ENCODE data around the gene NUDT4B.
"Not testable (repeated sequence)": the region's sequence is repeated elsewhere in the genome, so short reads cannot be mapped to it uniquely, and the experiment has no call there.

Gene NUDT4B

DNA sequence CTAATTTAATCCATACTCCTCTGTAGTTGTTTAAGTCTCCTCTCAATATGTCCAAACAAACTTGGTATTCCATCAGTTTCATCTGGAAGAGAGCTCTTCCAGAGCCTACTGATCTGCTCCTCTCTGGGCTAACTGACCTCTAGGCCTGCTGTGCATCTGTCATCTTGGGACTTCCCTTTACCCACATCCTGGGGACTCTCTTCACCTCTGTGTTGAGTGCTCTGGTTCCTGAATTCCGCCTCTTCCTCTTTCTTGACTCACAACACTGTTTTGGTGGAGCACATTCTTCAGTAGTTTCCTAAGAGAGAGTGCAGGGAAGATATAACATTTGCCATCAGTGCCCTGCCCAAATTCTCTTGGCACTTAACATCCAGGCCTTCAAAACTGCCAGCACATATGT is 13.0 kb upstream of the NUDT4B start:
- H3K9me3 ChIP-seq (ENCODE audit: control insufficient read depth, low read length); H3K27me3 ChIP-seq (ENCODE audit: control insufficient read depth, insufficient read depth, low read length, poor library complexity, severe bottlenecking); H3K36me3 ChIP-seq (ENCODE audit: control insufficient read depth, insufficient read depth, low read length); H3K27ac ChIP-seq (ENCODE audit: insufficient read depth, low read depth, low read length, poor library complexity, severe bottlenecking); H3K4me3 ChIP-seq (ENCODE audit: insufficient read depth, low read depth, low read length); H3K4me1 ChIP-seq (ENCODE audit: control insufficient read depth, insufficient read depth, low read length): not testable (repeated sequence)
- WGBS, 2 experiments, result no CpG with 5 or more reads among the region's 1 CpG

DNA sequence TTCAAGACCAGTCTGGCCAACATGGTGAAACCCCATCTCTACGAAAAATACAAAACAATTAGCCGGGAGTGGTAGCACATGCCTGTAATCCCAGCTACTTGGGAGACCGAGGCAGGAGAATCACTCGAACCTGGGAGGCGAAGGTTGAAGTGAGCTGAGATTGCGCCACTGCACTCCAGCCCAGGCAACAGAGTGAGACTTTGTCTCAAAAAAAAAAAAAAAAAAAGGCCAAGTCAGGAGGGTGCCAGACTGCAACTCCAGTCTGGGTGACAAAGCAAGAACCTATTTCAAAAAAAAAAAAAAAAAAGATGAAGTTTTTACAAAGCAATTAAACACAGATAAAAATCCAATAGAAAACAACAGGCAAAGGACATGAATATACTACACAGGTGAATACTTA is 9.9 kb upstream of the NUDT4B start:
- no CpG with 5 or more reads among the region's 6 CpGs for WGBS, 2 experiments

DNA sequence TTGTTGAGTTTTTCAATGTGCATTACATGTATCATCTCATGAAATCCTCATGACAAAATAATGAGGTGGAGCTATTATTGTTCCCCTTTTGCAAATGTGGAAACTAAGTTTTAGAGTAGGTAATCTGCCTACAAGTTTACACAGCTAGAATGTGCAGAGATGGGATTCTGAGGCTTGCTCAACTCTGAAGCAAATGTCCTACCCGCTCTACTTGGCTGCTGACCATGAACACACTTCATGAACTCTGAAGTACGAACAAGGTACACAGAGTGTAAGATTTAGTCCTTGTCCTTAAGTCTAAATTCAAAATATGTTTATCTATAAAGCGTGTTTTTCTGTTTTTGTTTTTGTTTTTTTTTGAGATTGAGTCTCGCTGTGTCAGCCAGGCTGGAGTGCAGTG is 5.4 kb upstream of the NUDT4B start:
- H3K27me3 ChIP-seq (ENCODE audit: control insufficient read depth, insufficient read depth, low read length, poor library complexity, severe bottlenecking); H3K4me3 ChIP-seq (ENCODE audit: insufficient read depth, low read depth, low read length); H3K27ac ChIP-seq (ENCODE audit: insufficient read depth, low read depth, low read length, poor library complexity, severe bottlenecking); H3K36me3 ChIP-seq (ENCODE audit: control insufficient read depth, insufficient read depth, low read length); H3K9me3 ChIP-seq (ENCODE audit: control insufficient read depth, low read length); H3K4me1 ChIP-seq (ENCODE audit: control insufficient read depth, insufficient read depth, low read length): not testable (repeated sequence)
- no CpG with 5 or more reads among the region's 4 CpGs for WGBS, 2 experiments

More for the DNA sequence above, 9.9 kb upstream of the NUDT4B start:
- not testable (repeated sequence) for H3K27ac ChIP-seq (ENCODE audit: insufficient read depth, low read depth, low read length, poor library complexity, severe bottlenecking); H3K4me3 ChIP-seq (ENCODE audit: insufficient read depth, low read depth, low read length); H3K4me1 ChIP-seq (ENCODE audit: control insufficient read depth, insufficient read depth, low read length); H3K36me3 ChIP-seq (ENCODE audit: control insufficient read depth, insufficient read depth, low read length); H3K9me3 ChIP-seq (ENCODE audit: control insufficient read depth, low read length); H3K27me3 ChIP-seq (ENCODE audit: control insufficient read depth, insufficient read depth, low read length, poor library complexity, severe bottlenecking)

DNA sequence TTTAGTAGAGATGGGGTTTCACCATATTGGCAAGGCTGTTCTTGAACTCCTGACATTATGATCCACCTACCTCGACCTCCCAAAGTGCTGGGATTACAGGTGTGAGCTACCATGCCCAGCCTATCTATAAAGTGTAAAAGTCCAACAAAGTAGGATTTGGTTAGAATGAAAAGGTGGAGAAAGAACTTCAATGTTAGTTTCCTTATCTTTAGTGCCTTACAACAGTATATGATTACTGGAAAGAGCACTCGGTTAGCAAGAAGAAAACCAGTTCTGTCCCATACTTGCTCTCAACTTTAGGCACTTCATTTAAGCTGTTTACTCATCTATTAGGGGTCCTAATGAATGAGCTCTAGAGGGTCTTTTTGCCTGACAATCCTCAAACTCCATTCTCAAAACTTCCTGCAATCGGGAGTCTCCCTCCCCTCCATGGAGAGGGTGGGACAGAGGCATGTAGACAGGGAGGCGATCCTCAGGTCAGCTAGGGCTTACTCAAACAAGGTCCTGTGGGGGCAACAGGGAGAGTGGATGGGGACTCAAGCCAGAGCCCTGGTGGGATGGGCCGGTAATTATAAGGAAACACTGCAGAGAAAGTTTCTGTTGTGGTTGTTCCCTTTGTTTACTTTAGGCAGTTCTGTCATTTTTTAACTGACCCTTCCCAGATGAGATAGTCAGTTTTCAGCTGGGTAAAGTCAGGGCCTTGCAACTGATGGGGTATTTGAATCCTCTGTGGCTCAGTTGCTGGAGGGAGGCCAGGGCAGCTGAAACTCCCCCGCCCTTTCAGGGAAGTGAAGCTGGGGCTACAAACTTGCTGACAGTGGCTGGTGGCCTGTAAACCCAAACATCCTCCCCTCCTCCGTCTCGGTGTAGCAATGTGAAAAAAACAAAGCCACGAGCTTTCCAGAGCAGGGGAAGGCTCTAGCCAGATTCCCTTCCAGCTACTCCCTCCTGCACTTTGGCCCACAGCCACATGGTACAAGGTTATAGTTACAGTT is 4.6 kb upstream of the NUDT4B start:
- not testable (repeated sequence) for H3K4me3 ChIP-seq (ENCODE audit: insufficient read depth, low read depth, low read length); H3K27ac ChIP-seq (ENCODE audit: insufficient read depth, low read depth, low read length, poor library complexity, severe bottlenecking); H3K27me3 ChIP-seq (ENCODE audit: control insufficient read depth, insufficient read depth, low read length, poor library complexity, severe bottlenecking); H3K4me1 ChIP-seq (ENCODE audit: control insufficient read depth, insufficient read depth, low read length); H3K36me3 ChIP-seq (ENCODE audit: control insufficient read depth, insufficient read depth, low read length); H3K9me3 ChIP-seq (ENCODE audit: control insufficient read depth, low read length)
- no CpG with 5 or more reads among the region's 9 CpGs for WGBS, 2 experiments

- H3K27ac ChIP-seq (ENCODE audit: insufficient read depth, low read depth, low read length, poor library complexity, severe bottlenecking); H3K4me1 ChIP-seq (ENCODE audit: control insufficient read depth, insufficient read depth, low read length); H3K27me3 ChIP-seq (ENCODE audit: control insufficient read depth, insufficient read depth, low read length, poor library complexity, severe bottlenecking); H3K36me3 ChIP-seq (ENCODE audit: control insufficient read depth, insufficient read depth, low read length); H3K9me3 ChIP-seq (ENCODE audit: control insufficient read depth, low read length); H3K4me3 ChIP-seq (ENCODE audit: insufficient read depth, low read depth, low read length): not testable (repeated sequence)
- no CpG with 5 or more reads among the region's 5 CpGs for WGBS, 2 experiments
These were observed 734 bp downstream of the NUDT4B start for GRCh38 chr1:148749335-148749681.

DNA sequence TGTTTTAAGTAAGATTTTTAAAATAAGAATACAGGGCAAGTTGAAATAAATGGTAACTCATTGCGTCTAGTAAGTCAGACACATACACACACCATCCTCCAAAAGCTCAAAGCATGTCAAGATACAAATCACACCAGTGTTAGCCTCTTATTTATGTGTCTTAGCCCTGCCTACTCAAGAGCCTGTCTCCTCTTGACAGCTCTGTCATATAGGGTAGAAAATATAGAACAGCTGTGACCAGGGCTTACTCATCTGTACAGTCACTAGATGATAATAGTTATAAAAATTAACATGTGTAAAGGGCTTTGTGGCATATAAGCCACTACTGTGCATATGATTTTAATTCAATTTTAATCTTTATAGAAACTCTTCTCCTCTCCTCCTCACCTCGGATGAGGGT is 7.7 kb downstream of the NUDT4B start:
- not testable (repeated sequence) for H3K4me1 ChIP-seq (ENCODE audit: control insufficient read depth, insufficient read depth, low read length); H3K36me3 ChIP-seq (ENCODE audit: control insufficient read depth, insufficient read depth, low read length); H3K27me3 ChIP-seq (ENCODE audit: control insufficient read depth, insufficient read depth, low read length, poor library complexity, severe bottlenecking); H3K27ac ChIP-seq (ENCODE audit: insufficient read depth, low read depth, low read length, poor library complexity, severe bottlenecking); H3K9me3 ChIP-seq (ENCODE audit: control insufficient read depth, low read length); H3K4me3 ChIP-seq (ENCODE audit: insufficient read depth, low read depth, low read length)
- WGBS, 2 experiments, result no CpG with 5 or more reads among the region's 2 CpGs

GRCh38 chr1:148757446-148757845 is 8.9 kb downstream of the NUDT4B start:
- not testable (repeated sequence) for H3K4me3 ChIP-seq (ENCODE audit: insufficient read depth, low read depth, low read length); H3K27me3 ChIP-seq (ENCODE audit: control insufficient read depth, insufficient read depth, low read length, poor library complexity, severe bottlenecking); H3K4me1 ChIP-seq (ENCODE audit: control insufficient read depth, insufficient read depth, low read length); H3K9me3 ChIP-seq (ENCODE audit: control insufficient read depth, low read length); H3K36me3 ChIP-seq (ENCODE audit: control insufficient read depth, insufficient read depth, low read length); H3K27ac ChIP-seq (ENCODE audit: insufficient read depth, low read depth, low read length, poor library complexity, severe bottlenecking)

DNA sequence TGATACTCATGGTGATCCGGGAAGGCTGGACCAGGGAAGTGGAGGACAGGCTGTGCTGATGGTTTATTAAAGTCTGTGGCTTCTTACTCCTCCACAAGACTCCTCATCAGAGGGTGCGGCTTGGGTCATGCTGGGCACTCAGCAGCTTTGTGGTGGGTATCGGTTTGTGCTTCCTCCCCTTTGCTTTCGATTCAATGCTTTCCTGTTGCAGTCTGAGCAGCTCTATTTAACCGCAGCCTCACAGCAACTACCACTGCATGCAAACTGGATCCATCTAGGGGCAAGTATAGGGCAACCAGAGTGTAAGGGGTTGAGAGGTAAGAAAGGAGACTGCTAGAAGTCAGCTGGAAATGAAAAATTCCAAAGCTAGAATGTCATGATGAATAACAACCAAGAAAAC is 9.8 kb downstream of the NUDT4B start:
- WGBS, 2 experiments, result no CpG with 5 or more reads among the region's 5 CpGs
- not testable (repeated sequence) for H3K4me1 ChIP-seq (ENCODE audit: control insufficient read depth, insufficient read depth, low read length); H3K27ac ChIP-seq (ENCODE audit: insufficient read depth, low read depth, low read length, poor library complexity, severe bottlenecking); H3K4me3 ChIP-seq (ENCODE audit: insufficient read depth, low read depth, low read length); H3K36me3 ChIP-seq (ENCODE audit: control insufficient read depth, insufficient read depth, low read length); H3K9me3 ChIP-seq (ENCODE audit: control insufficient read depth, low read length); H3K27me3 ChIP-seq (ENCODE audit: control insufficient read depth, insufficient read depth, low read length, poor library complexity, severe bottlenecking)

DNA sequence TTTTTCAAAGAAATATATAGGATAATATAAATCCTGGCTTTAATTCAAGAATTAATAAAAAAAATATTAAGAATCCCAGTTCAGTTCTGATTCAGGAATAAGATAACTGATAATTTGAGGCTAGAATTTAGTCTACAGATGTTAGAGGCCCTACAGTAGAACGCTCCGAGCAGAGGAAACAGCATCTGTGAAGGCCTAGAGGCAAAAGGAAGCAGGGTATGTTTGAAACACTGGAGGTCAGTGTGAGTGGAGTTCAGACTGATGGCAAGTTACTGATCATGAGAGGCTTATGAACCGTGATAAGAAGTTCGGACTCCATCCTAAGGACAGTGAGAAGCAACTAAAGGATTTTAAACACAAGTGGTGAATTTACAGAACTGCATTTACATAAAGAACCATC is 10.4 kb downstream of the NUDT4B start:
- H3K36me3 ChIP-seq (ENCODE audit: control insufficient read depth, insufficient read depth, low read length); H3K4me3 ChIP-seq (ENCODE audit: insufficient read depth, low read depth, low read length); H3K27me3 ChIP-seq (ENCODE audit: control insufficient read depth, insufficient read depth, low read length, poor library complexity, severe bottlenecking); H3K9me3 ChIP-seq (ENCODE audit: control insufficient read depth, low read length); H3K27ac ChIP-seq (ENCODE audit: insufficient read depth, low read depth, low read length, poor library complexity, severe bottlenecking); H3K4me1 ChIP-seq (ENCODE audit: control insufficient read depth, insufficient read depth, low read length): not testable (repeated sequence)
- WGBS, 2 experiments, result no CpG with 5 or more reads among the region's 4 CpGs

- H3K4me3 ChIP-seq (ENCODE audit: insufficient read depth, low read depth, low read length); H3K27ac ChIP-seq (ENCODE audit: insufficient read depth, low read depth, low read length, poor library complexity, severe bottlenecking); H3K36me3 ChIP-seq (ENCODE audit: control insufficient read depth, insufficient read depth, low read length); H3K9me3 ChIP-seq (ENCODE audit: control insufficient read depth, low read length); H3K4me1 ChIP-seq (ENCODE audit: control insufficient read depth, insufficient read depth, low read length); H3K27me3 ChIP-seq (ENCODE audit: control insufficient read depth, insufficient read depth, low read length, poor library complexity, severe bottlenecking): not testable (repeated sequence)
- WGBS, 2 experiments, result 85 to 97% methylated on average over 2 of the region's 2 CpGs
These were observed 11.2 kb downstream of the NUDT4B start for GRCh38 chr1:148759749-148760148.

DNA sequence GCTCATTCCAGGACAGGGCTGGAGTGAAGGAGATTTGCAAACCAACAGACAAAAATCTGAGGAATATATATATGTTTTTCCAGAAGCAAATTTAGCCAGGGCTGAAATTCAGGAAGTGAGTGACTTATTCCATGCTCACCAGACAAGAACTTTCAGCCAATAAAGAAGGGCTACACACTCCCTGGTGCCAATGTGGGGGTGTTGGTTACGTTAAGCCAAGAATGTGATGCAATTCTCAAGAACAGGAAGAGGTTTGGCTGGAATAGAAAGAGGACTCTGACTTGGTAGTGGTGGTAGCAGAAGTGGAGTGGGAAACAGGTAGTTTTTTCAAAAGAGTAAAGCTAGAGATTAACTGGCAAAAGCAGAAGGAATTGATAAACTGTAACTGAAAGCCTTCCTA is 11.6 kb downstream of the NUDT4B start:
- not testable (repeated sequence) for H3K4me1 ChIP-seq (ENCODE audit: control insufficient read depth, insufficient read depth, low read length); H3K9me3 ChIP-seq (ENCODE audit: control insufficient read depth, low read length); H3K36me3 ChIP-seq (ENCODE audit: control insufficient read depth, insufficient read depth, low read length); H3K27ac ChIP-seq (ENCODE audit: insufficient read depth, low read depth, low read length, poor library complexity, severe bottlenecking); H3K4me3 ChIP-seq (ENCODE audit: insufficient read depth, low read depth, low read length); H3K27me3 ChIP-seq (ENCODE audit: control insufficient read depth, insufficient read depth, low read length, poor library complexity, severe bottlenecking)
- WGBS, 2 experiments, result no CpG with 5 or more reads among the region's 1 CpG
